ENCODE measurements around the gene OSBPL3.

DNA sequence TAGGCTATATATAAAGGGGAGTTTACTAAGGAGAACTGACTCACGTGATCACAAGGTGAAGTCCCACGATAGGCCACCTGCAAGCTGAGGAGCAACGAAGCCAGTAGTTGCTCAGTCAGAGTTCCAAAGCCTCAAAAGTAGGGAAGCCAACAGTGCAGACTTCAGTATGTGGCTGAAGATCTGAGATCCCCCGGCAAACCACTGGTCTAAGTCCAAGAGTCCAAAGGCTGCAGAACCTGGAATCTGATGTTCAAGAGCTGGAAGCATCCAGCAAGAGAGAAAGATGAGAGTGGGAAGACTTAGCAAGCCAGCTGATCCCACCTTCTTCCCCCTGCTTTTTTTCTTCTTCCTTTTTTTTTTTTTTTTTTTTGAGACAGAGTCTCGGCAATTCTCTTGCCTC lies 195.7 kb downstream of the OSBPL3 start:
- TF ChIP-seq, protein P1, sequence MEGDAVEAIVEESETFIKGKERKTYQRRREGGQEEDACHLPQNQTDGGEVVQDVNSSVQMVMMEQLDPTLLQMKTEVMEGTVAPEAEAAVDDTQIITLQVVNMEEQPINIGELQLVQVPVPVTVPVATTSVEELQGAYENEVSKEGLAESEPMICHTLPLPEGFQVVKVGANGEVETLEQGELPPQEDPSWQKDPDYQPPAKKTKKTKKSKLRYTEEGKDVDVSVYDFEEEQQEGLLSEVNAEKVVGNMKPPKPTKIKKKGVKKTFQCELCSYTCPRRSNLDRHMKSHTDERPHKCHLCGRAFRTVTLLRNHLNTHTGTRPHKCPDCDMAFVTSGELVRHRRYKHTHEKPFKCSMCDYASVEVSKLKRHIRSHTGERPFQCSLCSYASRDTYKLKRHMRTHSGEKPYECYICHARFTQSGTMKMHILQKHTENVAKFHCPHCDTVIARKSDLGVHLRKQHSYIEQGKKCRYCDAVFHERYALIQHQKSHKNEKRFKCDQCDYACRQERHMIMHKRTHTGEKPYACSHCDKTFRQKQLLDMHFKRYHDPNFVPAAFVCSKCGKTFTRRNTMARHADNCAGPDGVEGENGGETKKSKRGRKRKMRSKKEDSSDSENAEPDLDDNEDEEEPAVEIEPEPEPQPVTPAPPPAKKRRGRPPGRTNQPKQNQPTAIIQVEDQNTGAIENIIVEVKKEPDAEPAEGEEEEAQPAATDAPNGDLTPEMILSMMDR (IDR thresholded peaks at IDR 0.05): no peak
- TF ChIP-seq POLR2AphosphoS5 (IDR thresholded peaks at IDR 0.05; ENCODE audit: insufficient read depth in 1 of 2, low read depth in 1 of 2): no peak
